ENCODE data around the gene HBM.

GRCh38 chr16:149024-149660 is 16.6 kb upstream of the HBM start:
- TF ChIP-seq CTCF (IDR thresholded peaks at IDR 0.05) (no peak), POLR2AphosphoS5 (IDR thresholded peaks at IDR 0.05) (no peak), POLR2A (IDR thresholded peaks at IDR 0.05) (no peak)
